Type B pancreatic cell (in vitro differentiated cells): ENCODE data around the gene FNIP1. TPM values are rescaled to one million over a fixed set of nuclear protein-coding genes. Genes with fewer than 3 reads are reported as not detected.
"Not testable (repeated sequence)": the region's sequence is repeated elsewhere in the genome, so short reads cannot be mapped to it uniquely, and the experiment has no call there.

ENCODE experiments used
- DNase-seq: peaks from one replicate; pipeline ENCODE4 v3.0.0; 2021; ENCODE audit warnings: mixed read lengths; ENCODE audit not compliant: unreplicated experiment; ENCODE audit errors: extremely low spot score
- H3K27ac Mint-ChIP-seq: 2 replicates; pipeline ENCODE4 v1.8.0; 2021; ENCODE audit warnings: mild to moderate bottlenecking, mixed read lengths
- H3K27me3 Mint-ChIP-seq: 2 replicates; pipeline ENCODE4 v1.8.0; 2021; ENCODE audit warnings: mixed read lengths
- H3K36me3 Mint-ChIP-seq: 2 replicates; pipeline ENCODE4 v1.8.0; 2021; ENCODE audit warnings: mixed read lengths
- H3K4me1 Mint-ChIP-seq: one replicate; pipeline ENCODE4 v1.8.0; 2021; ENCODE audit warnings: mixed read lengths; ENCODE audit not compliant: unreplicated experiment
- H3K4me3 Mint-ChIP-seq: 2 replicates; pipeline ENCODE4 v1.8.0; 2021; ENCODE audit warnings: mild to moderate bottlenecking, mixed read lengths
- H3K9me3 Mint-ChIP-seq: 2 replicates; pipeline ENCODE4 v1.8.0; 2021; ENCODE audit warnings: mixed read lengths
- total RNA-seq: library from RNA; stranded (reverse); gene quantifications from 2 replicates; pipeline ENCODE4 v1.2.1, GENCODE V29; 2021; ENCODE audit warnings: low replicate concordance
- TF ChIP-seq, protein P1 (sequence below): fragments of 200-600 bp; sonication (generic); conservative IDR thresholded peaks from 2 replicates; pipeline ENCODE4 v1.5.0; 2021; ENCODE audit warnings: antibody characterized with exemption, mild to moderate bottlenecking

FNIP1 gene
- total RNA-seq, 1 donor from 2014 or later: 32.4 TPM

DNA sequence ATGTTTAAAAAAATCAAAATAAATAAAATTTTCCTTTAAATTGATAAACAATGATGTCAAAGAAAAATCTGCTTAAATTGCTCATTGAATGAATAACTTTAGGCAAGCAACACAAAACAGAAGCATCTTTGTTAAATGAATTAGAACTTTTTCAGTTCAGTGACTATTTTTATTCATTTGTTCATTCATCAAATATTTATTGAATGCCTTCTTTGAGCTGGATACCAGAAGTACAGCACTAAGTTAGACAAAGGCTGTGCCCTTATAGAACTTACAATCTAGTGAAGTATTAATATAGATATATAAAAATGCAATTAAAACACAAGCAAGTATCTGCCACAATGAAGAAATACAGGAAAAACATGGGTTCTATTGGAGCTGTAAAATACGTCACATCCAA lies 10.8 kb downstream of the FNIP1 start:
- peaks cover 29% of the 10 kb centered on the region for H3K36me3 Mint-ChIP-seq
- H3K27ac Mint-ChIP-seq: no peak overlapping the region
- TF ChIP-seq, protein P1, sequence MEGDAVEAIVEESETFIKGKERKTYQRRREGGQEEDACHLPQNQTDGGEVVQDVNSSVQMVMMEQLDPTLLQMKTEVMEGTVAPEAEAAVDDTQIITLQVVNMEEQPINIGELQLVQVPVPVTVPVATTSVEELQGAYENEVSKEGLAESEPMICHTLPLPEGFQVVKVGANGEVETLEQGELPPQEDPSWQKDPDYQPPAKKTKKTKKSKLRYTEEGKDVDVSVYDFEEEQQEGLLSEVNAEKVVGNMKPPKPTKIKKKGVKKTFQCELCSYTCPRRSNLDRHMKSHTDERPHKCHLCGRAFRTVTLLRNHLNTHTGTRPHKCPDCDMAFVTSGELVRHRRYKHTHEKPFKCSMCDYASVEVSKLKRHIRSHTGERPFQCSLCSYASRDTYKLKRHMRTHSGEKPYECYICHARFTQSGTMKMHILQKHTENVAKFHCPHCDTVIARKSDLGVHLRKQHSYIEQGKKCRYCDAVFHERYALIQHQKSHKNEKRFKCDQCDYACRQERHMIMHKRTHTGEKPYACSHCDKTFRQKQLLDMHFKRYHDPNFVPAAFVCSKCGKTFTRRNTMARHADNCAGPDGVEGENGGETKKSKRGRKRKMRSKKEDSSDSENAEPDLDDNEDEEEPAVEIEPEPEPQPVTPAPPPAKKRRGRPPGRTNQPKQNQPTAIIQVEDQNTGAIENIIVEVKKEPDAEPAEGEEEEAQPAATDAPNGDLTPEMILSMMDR: no peak
- peaks cover 15% of the 10 kb centered on the region for H3K4me1 Mint-ChIP-seq
- no peak for DNase-seq
- peaks cover 8% of the 10 kb centered on the region for H3K9me3 Mint-ChIP-seq
- H3K4me3 Mint-ChIP-seq: no peak overlapping the region
- no peaks in the 10 kb centered on the region for H3K27me3 Mint-ChIP-seq

DNA sequence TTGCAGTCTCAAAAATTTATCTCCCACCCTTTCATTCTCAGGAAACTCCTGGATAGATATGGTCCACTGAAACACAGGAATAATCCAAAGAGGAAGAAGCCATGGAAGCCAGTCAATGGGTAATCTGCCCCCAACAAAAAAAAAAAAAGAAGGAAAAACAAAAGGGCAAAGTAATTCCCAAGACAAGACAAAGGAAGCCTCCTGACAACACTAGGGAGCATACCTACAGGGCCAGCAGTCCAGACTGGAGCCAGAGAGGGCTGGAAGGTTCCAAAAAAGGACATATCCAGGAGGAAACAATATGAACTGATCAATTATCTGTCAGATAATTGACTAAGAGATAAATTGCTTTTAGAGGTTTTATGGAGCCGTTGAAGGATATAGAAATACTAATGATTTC lies 12.9 kb downstream of the FNIP1 start:
- Mint-ChIP-seq H3K9me3 (peaks cover 6% of the 10 kb centered on the region), H3K4me1 (peaks cover 5% of the 10 kb centered on the region), H3K27me3 (no peaks in the 10 kb centered on the region), H3K4me3 (no peak overlapping the region), H3K27ac (no peak overlapping the region), H3K36me3 (peaks cover 21% of the 10 kb centered on the region)
- TF ChIP-seq, protein P1: no peak
- no peak for DNase-seq

DNA sequence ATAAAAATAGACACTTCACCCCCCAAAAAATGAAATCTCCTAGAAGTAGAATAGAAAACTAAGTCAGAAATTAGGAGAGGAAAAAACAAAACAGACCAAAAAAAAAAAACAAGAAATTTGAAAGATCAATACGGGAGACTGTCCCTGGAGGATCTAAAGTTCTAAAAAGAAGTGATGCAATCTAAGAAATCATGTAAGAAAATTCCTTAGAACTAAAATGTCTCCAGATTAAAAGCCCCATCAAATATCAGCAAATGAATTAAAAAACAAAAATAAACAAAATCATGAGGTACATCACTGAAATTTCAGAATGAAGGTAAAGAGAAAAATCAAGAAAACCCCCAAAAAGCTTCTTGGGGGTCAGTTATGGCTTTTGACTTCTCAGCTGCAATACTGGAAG lies 13.5 kb downstream of the FNIP1 start:
- no peak for DNase-seq
- Mint-ChIP-seq H3K4me1 (peaks cover 5% of the 10 kb centered on the region), H3K27ac (no peak overlapping the region), H3K36me3 (peaks cover 19% of the 10 kb centered on the region), H3K4me3 (no peak overlapping the region), H3K27me3 (no peaks in the 10 kb centered on the region), H3K9me3 (peaks cover 5% of the 10 kb centered on the region)
- TF ChIP-seq, protein P1: no peak

DNA sequence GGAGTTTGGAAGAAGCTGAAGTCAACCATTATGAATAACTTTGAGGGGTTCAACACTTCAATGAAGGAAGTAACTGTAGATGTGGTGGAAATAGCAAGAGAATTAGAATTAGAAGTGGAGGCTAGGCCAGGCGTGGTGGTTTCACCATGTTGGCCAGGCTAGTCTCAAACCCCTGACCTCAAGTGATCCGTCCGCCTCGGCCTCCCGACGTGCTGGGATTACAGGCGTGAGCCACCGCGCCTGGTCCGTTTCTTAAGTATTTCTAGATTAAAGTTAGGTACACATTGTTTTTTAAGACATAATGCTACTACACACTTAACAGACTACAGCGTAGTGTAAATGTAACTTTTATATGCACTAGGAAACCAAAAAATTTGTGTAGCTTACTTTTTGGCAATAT lies 14.1 kb downstream of the FNIP1 start:
- Mint-ChIP-seq H3K9me3 (peaks cover 1% of the 10 kb centered on the region), H3K36me3 (peaks cover 15% of the 10 kb centered on the region)

DNA sequence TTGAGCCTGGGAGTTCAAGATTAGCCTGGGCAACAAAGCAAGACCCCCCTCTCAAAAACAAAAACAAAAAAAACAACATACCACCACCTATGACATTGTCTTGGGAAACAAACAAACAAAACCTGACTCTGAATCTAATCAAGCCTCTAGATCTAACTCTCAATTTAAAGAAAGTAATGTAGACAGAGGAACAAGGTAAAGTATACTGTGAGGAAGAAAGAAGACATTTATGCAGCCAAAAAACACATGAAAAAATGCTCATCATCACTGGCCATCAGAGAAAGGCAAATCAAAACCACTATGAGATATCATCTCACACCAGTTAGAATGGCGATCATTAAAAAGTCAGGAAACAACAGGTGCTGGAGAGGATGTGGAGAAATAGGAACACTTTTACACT lies 18.7 kb downstream of the FNIP1 start:
- DNase-seq, H3K9me3 Mint-ChIP-seq, H3K36me3 Mint-ChIP-seq, H3K27me3 Mint-ChIP-seq, H3K4me1 Mint-ChIP-seq, H3K4me3 Mint-ChIP-seq, H3K27ac Mint-ChIP-seq: not testable (repeated sequence)

More for the DNA sequence above, 14.1 kb downstream of the FNIP1 start:
- peaks cover 2% of the 10 kb centered on the region for H3K4me1 Mint-ChIP-seq
- no peaks in the 10 kb centered on the region for H3K27me3 Mint-ChIP-seq
- TF ChIP-seq, protein P1: no peak
- H3K4me3 Mint-ChIP-seq: no peak overlapping the region
- H3K27ac Mint-ChIP-seq: no peak overlapping the region
- no peak for DNase-seq

DNA sequence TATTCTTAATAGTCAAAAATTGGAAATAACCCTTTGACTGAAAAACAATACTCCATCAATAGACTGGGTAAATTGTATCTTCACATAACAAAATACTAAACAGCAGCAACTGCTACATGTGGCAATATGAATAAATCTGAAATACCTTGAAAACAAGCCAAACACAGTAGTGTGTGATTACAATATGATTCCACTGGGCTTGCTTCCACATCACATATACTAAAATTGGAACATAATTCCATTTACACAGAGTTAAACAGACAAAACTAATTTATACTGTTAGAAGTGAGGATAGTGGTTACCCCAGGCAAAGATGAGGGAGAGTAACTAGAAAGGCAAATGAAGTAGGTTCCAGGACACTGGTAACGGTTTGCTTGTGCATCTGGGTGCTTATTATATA lies 20.4 kb downstream of the FNIP1 start:
- DNase-seq: no peak
- Mint-ChIP-seq H3K9me3 (no peaks in the 10 kb centered on the region), H3K36me3 (peaks cover 1% of the 10 kb centered on the region), H3K27ac (no peak overlapping the region), H3K4me1 (no peaks in the 10 kb centered on the region), H3K27me3 (no peaks in the 10 kb centered on the region), H3K4me3 (no peak overlapping the region)
- TF ChIP-seq, protein P1: no peak
